GM18526 (cell line): ENCODE results near the gene MTCH1.

Experiments used
- POLR2A ChIP-seq: IDR thresholded peaks from 3 replicates; pipeline ENCODE4 v1.6.1; 2011; ENCODE audit not compliant: insufficient read length; ENCODE audit errors: extremely low read depth

The MTCH1 gene

DNA sequence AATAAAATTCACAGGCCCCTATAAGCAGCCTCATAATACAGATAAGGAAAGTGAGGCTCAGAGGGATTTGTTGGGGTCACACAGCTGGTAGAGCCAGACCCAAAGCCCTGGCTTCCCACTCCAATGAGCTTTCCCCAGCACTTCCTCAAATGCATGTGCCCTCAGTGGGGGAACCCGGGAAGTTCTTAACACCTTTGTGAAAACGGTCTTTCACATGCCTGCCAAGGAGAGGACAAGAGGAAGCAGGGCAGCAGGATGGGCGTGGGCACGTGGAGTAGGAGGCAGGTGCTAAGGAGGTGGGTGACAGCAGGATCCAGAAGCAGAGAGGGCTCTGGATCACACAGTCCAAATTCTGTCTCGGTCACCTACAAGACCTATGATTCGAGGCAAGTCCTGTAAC lies 30.9 kb downstream of the MTCH1 start:
- no peak for TF ChIP-seq POLR2A

DNA sequence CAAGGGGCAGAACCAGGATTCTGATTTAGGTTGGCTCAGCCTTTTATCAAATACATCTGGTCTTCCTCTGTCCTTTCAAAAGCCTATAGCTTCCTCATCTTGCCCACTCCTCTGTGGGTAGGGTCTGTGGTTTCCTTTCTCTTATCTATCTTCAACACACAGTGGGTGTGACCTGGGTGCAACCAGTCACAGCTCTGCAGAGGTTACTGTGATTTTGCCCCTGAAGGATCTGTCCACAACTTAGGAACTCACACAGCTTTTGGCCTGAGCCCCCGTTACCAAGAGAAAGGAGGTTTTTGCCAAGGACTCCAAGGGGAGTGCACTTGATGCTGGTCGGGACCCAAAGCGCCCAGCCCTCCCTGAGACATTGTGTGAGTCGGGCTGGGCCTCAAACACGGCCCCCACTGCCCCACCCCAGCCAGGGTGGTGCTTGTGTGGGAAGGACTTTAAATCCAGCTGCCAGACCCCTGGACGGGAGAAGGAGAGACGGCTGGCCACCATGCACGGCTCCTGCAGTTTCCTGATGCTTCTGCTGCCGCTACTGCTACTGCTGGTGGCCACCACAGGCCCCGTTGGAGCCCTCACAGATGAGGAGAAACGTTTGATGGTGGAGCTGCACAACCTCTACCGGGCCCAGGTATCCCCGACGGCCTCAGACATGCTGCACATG lies 31.6 kb downstream of the MTCH1 start, which contains the start of gene PI16:
PI16 (plus strand) TSS at position 477 of the 670 bp plus-strand sequence; CDS start at position 500, 23 bp downstream.
- no peak for TF ChIP-seq POLR2A

DNA sequence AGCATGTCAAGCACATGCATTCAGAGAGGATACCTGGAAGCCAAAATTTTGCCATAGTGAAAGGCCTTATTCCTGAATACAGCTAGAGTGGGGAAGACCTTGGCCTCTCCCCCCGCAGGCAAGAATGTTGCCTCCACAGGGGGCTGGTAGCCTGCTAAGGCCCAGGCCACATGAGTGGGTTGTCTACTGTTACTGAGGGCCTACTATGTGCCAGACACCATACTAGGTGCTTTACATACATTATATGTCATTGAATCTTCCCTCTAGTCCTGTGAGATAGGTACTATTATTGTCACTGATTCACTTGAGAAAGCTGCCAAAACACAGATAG lies 32.1 kb downstream of the MTCH1 start:
- TF ChIP-seq POLR2A, result no peak

DNA sequence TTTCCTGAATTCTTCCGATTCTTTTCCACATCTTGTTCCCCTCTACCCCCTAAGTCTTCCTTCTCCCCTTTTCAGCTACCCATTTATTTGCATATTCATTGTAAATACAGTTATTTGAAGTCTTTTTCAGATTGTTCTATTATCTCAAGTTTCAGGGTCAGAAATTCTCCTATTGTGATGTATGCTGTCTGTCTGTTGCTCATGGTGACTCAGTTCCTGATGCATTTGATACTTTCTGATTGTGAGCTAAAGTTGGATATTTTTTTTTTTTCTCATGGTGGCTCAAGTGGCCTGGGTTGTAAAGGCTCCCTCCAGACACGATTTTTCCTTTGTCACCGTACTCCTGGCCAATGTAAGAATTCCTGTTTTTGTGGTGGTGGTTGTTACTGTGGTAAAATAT lies 36.4 kb downstream of the MTCH1 start:
- no peak for TF ChIP-seq POLR2A

DNA sequence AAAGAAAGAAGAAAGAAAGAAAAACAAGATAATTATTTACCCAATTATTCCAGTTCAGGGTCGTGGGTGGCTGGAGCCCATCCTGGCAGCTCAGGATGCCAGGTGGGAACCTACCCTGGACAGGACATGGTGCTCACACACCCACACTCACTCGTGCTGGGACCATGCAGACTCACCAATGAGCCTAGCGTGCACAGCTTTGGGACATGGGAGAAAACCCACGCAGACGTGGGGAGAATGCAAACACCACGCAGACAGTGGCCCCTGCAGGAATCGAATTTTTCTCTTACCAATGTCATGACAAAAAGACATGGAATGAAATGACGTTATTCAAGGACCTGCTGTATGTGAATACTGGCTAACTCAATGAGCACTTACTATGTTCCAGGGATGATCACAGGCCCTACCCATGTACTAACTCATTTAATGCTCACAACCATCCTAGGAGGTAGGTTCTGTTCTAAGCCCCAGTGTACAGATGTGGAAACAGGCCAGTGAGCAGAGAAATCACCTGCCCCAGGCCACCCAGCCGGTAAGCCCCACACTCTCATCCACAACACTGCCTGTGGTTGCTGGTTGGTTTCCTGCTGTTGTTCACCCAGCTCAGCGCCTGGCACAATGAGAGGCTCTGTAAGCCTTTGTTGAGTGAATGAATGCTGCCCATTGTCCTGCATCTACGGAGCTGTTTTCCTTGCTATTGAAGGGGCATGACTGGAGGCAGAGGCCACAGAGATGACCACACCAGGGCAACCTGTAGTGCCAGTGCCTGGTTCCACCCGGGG lies 38.2 kb downstream of the MTCH1 start:
- no peak for TF ChIP-seq POLR2A

DNA sequence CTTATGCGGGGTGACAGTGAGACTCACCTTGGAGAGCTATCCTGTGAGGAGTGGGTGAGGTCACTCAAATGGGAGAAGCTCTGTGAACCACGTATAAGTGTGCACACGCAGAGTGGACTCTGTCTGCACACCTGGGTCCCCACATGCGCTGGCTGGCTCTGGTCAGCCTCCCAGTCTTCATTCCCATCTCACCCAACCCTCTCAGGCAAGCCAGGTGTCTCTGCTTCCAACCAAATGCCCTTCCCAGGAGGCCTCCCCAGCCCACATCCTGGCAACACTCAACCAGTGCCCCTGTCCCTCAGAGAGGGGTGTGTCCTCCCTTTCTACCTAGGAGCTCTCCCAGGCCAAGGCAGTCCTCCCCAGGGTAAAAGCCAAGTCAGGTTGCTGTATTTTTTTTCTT lies 39.5 kb downstream of the MTCH1 start:
- TF ChIP-seq POLR2A, result no peak

DNA sequence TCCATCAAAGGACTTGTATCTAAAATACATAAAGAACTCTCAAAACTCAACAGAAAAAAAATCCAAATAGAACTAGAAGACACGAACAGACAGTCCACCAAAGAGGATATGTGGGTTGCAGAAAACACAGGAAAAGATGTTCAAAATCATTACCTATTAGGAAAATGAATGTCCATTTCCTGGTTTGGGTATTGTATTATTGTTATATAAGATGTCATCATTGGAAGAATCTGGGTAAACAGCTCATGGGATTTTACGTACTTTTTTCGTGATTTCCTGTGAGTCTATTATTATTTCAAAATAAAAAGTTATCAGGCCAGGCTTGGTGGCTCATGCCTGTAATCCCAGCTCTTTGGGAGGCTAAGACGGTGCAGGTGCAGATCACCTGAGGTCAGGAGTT lies 40.7 kb downstream of the MTCH1 start:
- TF ChIP-seq POLR2A, result no peak

DNA sequence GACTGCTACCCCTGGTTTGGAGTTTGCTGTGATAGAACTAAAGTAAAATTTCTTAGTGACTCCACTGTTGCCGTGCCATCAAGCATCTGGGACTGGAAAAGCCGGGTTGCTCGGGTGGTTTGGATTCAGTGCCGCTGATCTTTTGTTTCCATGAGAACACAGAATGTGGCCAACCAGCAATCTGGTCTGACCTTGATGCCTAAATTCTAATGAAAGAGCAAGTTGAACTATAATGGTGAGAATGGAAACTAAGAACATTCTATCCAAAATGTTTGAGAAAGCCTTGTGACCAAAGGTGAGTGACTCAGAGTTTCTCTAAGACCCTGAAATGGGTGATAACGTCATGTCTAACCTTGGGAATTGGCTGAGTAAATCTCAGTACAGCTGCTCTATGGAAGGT lies 41.3 kb downstream of the MTCH1 start:
- TF ChIP-seq POLR2A, result no peak

DNA sequence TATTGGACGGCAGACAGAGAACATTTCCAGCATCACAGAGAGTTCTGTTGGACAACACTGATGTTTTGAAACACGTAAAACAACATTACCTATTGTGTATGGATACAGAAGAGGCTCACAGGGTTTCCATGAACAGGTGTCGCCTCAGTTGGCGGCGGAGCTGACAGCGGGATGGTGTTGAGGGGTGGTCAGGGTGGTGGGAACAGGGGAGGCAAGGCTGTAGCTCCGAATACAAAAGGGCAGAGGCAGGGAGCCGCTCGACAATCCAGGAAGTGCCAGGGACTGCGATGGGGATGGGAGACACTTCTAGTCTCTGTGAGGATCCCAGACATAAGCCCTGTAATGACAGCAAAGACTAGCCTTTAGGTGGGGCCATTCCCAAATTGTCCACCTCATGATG lies 46.0 kb downstream of the MTCH1 start:
- no peak for TF ChIP-seq POLR2A

DNA sequence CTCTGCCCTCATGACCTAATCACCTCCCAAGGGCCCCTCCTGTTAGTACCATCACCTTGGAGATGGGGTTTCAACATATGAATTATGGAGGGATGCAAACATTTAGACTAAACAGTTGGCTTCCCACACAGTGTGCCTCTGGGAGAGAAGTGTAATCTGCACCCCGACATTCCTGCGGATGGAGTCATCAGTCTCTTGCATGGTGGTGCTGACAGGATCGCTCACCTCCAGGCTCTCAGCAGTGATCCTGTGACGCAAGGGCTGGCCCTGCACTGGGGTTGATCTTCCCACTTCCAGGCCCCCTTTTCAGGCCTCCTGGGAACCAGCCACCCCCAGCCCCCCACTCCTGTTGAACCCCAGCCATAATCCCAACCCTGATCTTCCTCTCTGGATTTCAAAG lies 47.5 kb downstream of the MTCH1 start:
- TF ChIP-seq POLR2A, result no peak

DNA sequence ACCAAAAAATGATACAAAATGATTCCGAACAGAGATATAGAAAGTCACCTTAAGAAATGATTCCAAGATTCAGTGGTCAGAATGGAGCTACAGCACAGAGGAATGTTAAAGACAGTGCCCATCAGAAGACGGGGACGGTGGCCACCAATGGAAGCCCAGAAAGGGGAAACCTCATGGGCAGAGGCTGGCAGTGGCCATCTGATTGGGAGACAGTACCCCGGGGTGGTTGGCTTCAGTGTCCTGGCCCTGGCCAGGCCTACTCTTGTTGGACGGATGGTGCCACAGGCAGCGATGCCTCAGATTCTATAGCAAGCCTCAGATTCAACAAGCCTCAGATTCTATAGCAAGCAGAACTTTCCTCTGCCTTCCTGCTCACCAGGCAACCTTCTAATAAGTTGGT lies 48.1 kb downstream of the MTCH1 start:
- no peak for TF ChIP-seq POLR2A

DNA sequence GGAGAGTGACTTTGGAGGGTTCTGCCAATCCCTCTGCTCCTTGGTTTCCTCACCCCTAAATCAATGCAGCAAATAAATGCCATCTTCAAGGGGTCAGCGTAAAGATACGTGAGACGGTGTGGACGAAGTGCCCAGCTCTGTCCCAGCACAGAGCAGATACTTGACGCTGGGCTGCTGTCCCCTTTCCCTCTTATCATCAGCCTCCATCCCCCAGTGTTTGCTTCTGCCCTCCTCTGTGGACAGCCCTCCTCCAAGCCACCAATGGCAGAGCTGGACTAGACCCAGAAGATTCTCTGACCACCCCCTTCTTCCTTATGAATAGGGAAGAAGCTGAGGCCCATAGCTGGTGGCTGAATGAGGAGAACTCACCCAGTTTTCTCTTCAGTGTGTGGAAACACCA lies 49.2 kb downstream of the MTCH1 start:
- TF ChIP-seq POLR2A, result no peak

DNA sequence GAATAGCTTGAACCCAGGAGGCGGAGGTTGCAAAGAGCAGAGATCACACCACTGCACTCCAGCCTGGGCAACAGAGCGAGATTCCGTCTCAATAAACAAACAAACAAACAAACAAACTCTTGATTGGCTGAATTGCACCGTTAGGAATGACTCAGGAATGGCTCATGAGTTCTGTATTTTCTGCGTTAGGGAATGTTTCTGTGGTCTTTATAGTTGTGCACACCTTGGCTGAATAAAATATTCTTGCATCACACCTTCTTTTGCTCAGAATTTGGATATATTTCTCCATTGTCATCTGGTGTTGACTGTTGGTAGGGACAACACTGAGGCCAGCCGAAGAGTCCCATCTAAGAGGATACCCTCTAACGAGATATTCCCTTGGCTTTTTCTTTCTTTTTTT lies 51.1 kb downstream of the MTCH1 start:
- TF ChIP-seq POLR2A, result no peak

DNA sequence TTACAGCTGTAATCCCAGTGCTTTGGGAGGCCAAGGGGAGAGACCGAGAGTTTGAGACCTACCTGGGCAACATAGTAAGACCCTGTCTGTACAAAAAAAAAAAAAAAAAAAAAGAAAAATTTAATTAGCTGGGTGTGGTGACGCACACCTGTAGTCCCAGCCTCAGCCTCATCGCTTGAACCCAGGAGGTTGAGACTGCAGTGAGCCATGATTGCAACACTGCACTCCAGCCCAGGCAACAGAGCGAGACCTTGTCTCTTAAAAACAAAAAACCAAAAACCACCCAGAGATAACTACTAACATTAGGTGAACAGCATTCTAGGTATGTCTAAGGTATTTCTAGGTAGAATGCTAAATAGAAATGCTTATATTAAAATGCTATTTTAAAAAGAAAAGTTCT lies 52.5 kb downstream of the MTCH1 start:
- TF ChIP-seq POLR2A, result no peak

DNA sequence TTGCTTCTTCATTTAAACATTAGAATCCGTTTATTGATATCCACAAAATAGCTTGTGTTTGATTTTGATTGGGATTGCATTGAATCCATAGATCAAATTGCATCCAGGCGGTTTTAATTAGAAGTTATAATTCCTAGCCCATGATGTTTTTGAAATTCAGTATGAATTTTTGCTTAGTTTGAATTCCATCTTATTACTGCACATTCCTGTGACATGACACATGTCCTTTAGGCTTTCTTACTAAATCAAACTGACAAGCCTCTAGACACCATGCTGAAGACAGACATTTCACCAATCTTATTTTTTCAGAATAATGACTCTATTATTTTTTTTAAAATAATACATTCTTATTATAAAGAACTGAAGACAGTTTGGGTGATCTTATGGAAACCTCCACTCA lies 52.9 kb downstream of the MTCH1 start:
- TF ChIP-seq POLR2A, result no peak

DNA sequence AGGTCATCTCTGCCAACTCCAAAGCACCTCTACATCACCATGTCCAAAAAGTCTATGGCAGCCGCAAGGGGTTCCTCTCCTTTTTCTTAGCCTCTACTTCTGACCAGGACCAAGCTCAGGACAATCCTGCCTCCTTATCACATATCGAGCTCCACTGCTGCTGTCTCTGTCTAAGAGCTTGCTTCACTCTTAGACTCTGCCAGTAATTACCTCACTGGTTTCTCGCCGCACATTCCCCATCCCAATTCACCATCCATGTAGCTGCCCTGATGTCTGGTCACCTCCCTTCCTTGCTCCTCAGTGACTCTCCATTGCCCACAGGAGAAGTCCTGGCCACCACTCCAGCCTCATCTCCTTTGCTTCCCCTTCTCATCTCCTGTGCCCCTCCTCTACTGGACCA lies 55.5 kb downstream of the MTCH1 start:
- no peak for TF ChIP-seq POLR2A

DNA sequence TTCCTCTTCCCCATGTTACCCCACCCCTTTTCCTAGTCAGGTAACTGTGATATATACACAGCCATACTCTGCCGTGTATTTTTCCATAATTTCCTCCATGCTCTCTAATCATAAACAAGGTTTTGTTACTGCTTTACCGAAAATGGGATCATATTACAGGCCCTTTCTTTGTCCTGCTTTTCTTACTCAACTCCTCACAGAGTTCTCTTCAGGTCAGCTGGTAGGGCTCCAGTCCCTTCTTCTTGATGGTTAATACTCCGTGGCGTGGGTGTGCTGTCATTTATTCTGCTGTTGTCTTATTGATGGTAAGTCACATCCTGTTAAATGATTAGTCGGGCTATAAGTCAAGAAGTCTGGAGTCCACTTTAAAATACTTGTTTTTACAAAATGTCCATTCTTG lies 56.4 kb downstream of the MTCH1 start:
- no peak for TF ChIP-seq POLR2A

DNA sequence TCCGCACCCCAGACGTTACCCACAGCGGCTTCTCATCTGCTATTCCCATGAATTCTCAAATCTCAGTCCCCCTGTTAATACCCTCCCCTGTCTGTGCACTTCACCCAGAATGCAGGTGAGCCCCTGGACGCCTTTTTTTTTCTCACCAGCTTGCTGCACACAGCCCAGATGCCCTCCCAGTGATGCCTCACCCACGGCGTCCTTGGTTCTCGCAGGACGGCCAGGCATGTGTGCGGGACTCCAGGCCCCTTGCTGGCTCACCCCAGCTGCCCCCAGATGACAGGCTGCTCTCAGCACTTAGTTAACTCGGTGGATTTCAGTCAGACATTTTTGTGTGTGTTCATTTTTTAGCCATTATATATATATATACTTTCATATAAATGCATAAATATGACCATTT lies 56.8 kb downstream of the MTCH1 start:
- TF ChIP-seq POLR2A, result no peak

DNA sequence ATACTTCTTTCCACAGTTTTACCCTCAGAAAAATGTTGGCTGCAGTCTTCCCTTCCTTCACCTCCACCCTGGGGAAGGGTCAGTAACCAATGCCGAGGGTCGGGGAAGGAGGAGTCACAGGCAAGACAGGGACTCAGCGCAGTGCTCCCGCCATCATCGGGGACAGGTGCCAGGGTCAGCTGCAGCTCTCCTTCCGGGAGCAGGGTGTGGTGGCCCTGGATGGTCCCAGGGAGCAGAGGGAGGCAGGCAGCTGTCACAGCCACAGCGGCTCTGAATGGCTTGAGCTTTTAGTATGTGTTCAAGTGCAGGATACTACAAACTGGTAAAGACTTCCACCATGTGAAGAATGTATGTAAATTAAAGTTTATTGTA lies 57.5 kb downstream of the MTCH1 start:
- no peak for TF ChIP-seq POLR2A
